Ovary (tissue), 9 donors: Measurements from ENCODE around the gene ZFAND2A. TPM values are rescaled to one million over a fixed set of nuclear protein-coding genes. Genes with fewer than 3 reads are reported as not detected.

Source experiments
- DNase-seq, 5 donors: peaks; one replicate each; pipeline ENCODE4 v3.0.0-alpha.2; 2019 to 2020
- H3K27ac ChIP-seq, 2 donors: fragments of 200-600 bp; one replicate each; pipeline versions ENCODE4 v1.5.1 to v1.8.0; 2019 to 2022
- H3K27me3 ChIP-seq: fragments of 200-600 bp; one replicate; pipeline ENCODE4 v1.8.0; 2022
- H3K36me3 ChIP-seq: fragments of 200-600 bp; sonication (generic); one replicate; pipeline ENCODE4 v1.5.1; 2019
- H3K4me1 ChIP-seq: one replicate; pipeline ENCODE4 v1.8.1; 2013; ENCODE audit warnings: mild to moderate bottlenecking, moderate library complexity; ENCODE audit not compliant: insufficient read depth
- H3K4me3 ChIP-seq: fragments of 200-600 bp; sonication (generic); one replicate; pipeline ENCODE4 v1.5.1; 2017
- H3K9me3 ChIP-seq, 2 donors: fragments of 200-600 bp in 1 of 2; sonication (generic) in 1 of 2; one replicate each; pipeline versions ENCODE4 v1.5.1 to v1.8.1; 2013 to 2019; ENCODE audit warnings: mild to moderate bottlenecking in 1 of 2, moderate library complexity in 1 of 2
- CTCF ChIP-seq, 3 donors: fragments of 450-650 bp in 2 of 3; fragments of 200-600 bp in 1 of 3; IDR thresholded peaks; one replicate each; pipeline versions ENCODE4 v1.5.1 to v1.8.0; 2016 to 2022; ENCODE audit warnings: antibody characterized with exemption in 3 of 3, mild to moderate bottlenecking in 1 of 3
- EP300 ChIP-seq: sonication (generic); formaldehyde crosslinking; IDR thresholded peaks from one replicate; pipeline ENCODE4 v1.6.1; 2017; ENCODE audit warnings: antibody characterized with exemption
- POLR2A ChIP-seq: fragments of 450-650 bp; IDR thresholded peaks from one replicate; pipeline ENCODE4 v1.6.1; 2017; ENCODE audit warnings: antibody characterized with exemption, mild to moderate bottlenecking, moderate library complexity
- WGBS, 3 donors: extraction: QIAGEN DNeasy Blood & Tissue Kit in 1 of 3; methylation state at CpG; one replicate each; pipeline versions ENCODE4 v1.1.5 to v1.1.7; 2013 to 2017; 5-methylcytosine and 5-hydroxymethylcytosine counted together
- intact Hi-C, 4 donors: fragments of 100-400 bp; cut with DNase I; formaldehyde crosslinking; loops; one replicate each; pipeline versions ENCODE4 v1.11.0 to v1.15.1; 2022 to 2023
- polyA plus RNA-seq, 2 donors: library from polyadenylated mRNA; stranded (reverse); fragments of 200-250 nt in 1 of 2; fragments of 350-450 nt in 1 of 2; fragmentation: Illumina TruSeq in 1 of 2; extraction: RNeasy Lipid Tissue Mini Kit (QIAGEN cat#74804) in 1 of 2; gene quantifications; one replicate each; pipeline ENCODE4 v1.2.3, GENCODE V29; 2013 to 2014
- total RNA-seq, 7 donors: library from RNA; depleted of rRNA in 2 of 7; stranded (reverse); fragments of >200 nt in 2 of 7; fragmentation: NEBNext Ultra II Directional in 3 of 7; extraction: Animal tissue kit (Norgen Biotek cat#: 25700) in 3 of 7; gene quantifications; one replicate each; pipeline versions ENCODE4 v1.1.0 to v1.2.4, GENCODE V29; 2016 to 2023
- donor health status: DM: no; HTN: no; CAD: no; lungs with moderate emphysema.
- donor health status: DM: no; HTN: no; CAD: no.
- donor health status: Bipolar disorder and iron deficiency.
- donor health status: DM: yes; HTN: yes; CAD: no.
- donor health status: DM: no; HTN: no; CAD: no.
- donor health status: DM: yes; HTN: yes; CAD: no.

ZFAND2A gene
- total and polyA plus RNA-seq, 9 donors = 8.1 to 34.9 (median 18.2) TPM

GRCh38 chr7:1114505-1114904, 45.5 kb downstream of the ZFAND2A start:
- H3K27me3 ChIP-seq = no peaks in the 10 kb centered on the region
- DNase-seq = peak in 2 of 5 donors; percentile 13 to 17
- H3K27ac ChIP-seq = no peak overlapping the region
- no peaks in the 10 kb centered on the region for H3K36me3 ChIP-seq
- TF ChIP-seq EP300 = no peak
- no peak for TF ChIP-seq CTCF (IDR thresholded peaks at IDR 0.05)
- TF ChIP-seq POLR2A = no peak
- no peak overlapping the region for H3K4me3 ChIP-seq
- no peaks in the 10 kb centered on the region for H3K9me3 ChIP-seq
- intact Hi-C loops = no loop called here
- 91 to 92% (median 92%) methylated on average over 19 of the region's 19 CpGs for WGBS, 3 donors
- no peaks in the 10 kb centered on the region for H3K4me1 ChIP-seq

- peak in 2 of 5 donors; percentile 4 to 25 for DNase-seq
- Histone ChIP-seq H3K4me3 (no peak overlapping the region), H3K36me3 (no peaks in the 10 kb centered on the region), H3K27me3 (no peaks in the 10 kb centered on the region), H3K4me1 (no peaks in the 10 kb centered on the region), H3K9me3 (no peaks in the 10 kb centered on the region), H3K27ac (no peak overlapping the region)
- TF ChIP-seq POLR2A (no peak), CTCF (IDR thresholded peaks at IDR 0.05) (no peak), EP300 (no peak)
- 89 to 92% (median 90%) methylated on average over 13 of the region's 13 CpGs for WGBS, 3 donors
- intact Hi-C loops = no loop called here
Observed at GRCh38 chr7:1114088-1114487, 45.9 kb downstream of the ZFAND2A start.

- Histone ChIP-seq H3K4me1 (no peaks in the 10 kb centered on the region), H3K9me3 (no peaks in the 10 kb centered on the region), H3K36me3 (no peaks in the 10 kb centered on the region), H3K4me3 (no peak overlapping the region), H3K27me3 (no peaks in the 10 kb centered on the region), H3K27ac (no peak overlapping the region)
- TF ChIP-seq POLR2A = no peak
- TF ChIP-seq CTCF (IDR thresholded peaks at IDR 0.05) = no peak
- intact Hi-C loops = no loop called here
- peak in 2 of 5 donors; percentile 16 to 26 for DNase-seq
- 90 to 93% (median 91%) methylated on average over 18 of the region's 18 CpGs for WGBS, 3 donors
Observed at GRCh38 chr7:1113548-1113885, 46.5 kb downstream of the ZFAND2A start.

GRCh38 chr7:1112625-1113547, 47.1 kb downstream of the ZFAND2A start:
- DNase-seq = peak in 2 of 5 donors; percentile 14 to 23
- 87 to 92% (median 91%) methylated on average over 43 of the region's 43 CpGs for WGBS, 3 donors
- H3K4me3 ChIP-seq = no peak overlapping the region
- intact Hi-C loops = no loop called here
- H3K4me1 ChIP-seq = no peaks in the 10 kb centered on the region
- no peaks in the 10 kb centered on the region for H3K36me3 ChIP-seq
- no peaks in the 10 kb centered on the region for H3K27me3 ChIP-seq
- H3K27ac ChIP-seq = no peak overlapping the region
- TF ChIP-seq POLR2A (no peak), EP300 (no peak), CTCF (IDR thresholded peaks at IDR 0.05) (no peak)
- H3K9me3 ChIP-seq = no peaks in the 10 kb centered on the region
